Liver (tissue), 9 donors: ENCODE results near the gene ITGB1BP1. TPM values are rescaled to one million over a fixed set of nuclear protein-coding genes. Genes with fewer than 3 reads are reported as not detected.

Experiments used
- DNase-seq: peaks from one replicate; pipeline ENCODE4 v3.0.0-alpha.2; 2017; ENCODE audit warnings: low spot score
- H3K27ac ChIP-seq, 2 donors: one replicate each; pipeline ENCODE4 v1.7.0; 2013; ENCODE audit warnings: inconsistent platforms in 2 of 2, low read length in 2 of 2, control low read depth in 1 of 2, low read depth in 1 of 2, mild to moderate bottlenecking in 1 of 2
- H3K27me3 ChIP-seq, 4 donors: one replicate each; pipeline versions ENCODE4 v1.6.1 to v1.7.0; 2013; ENCODE audit warnings: low read length in 3 of 4, inconsistent platforms in 1 of 4, mild to moderate bottlenecking in 1 of 4, moderate library complexity in 1 of 4; ENCODE audit not compliant: control insufficient read depth in 4 of 4, insufficient read depth in 4 of 4
- H3K36me3 ChIP-seq, 4 donors: one replicate each; pipeline versions ENCODE4 v1.6.1 to v1.7.0; 2013; ENCODE audit warnings: low read length in 3 of 4, mild to moderate bottlenecking in 3 of 4, low read depth in 1 of 4, moderate library complexity in 1 of 4; ENCODE audit not compliant: control insufficient read depth in 4 of 4, insufficient read depth in 3 of 4
- H3K4me1 ChIP-seq, 4 donors: one replicate each; pipeline versions ENCODE4 v1.6.1 to v1.7.0; 2013; ENCODE audit warnings: low read length in 3 of 4, mild to moderate bottlenecking in 3 of 4, moderate library complexity in 1 of 4; ENCODE audit not compliant: control insufficient read depth in 4 of 4, insufficient read depth in 4 of 4
- H3K4me3 ChIP-seq, 3 donors: one replicate each; pipeline versions ENCODE4 v1.6.1 to v1.7.0; 2013; ENCODE audit warnings: low read length in 3 of 3, control low read depth in 1 of 3, low read depth in 1 of 3, mild to moderate bottlenecking in 1 of 3
- H3K9ac ChIP-seq, 2 donors: one replicate each; pipeline ENCODE4 v1.7.0; 2013; ENCODE audit warnings: low read length in 2 of 2, mild to moderate bottlenecking in 2 of 2, moderate library complexity in 2 of 2, control low read depth in 1 of 2, low read depth in 1 of 2
- H3K9me3 ChIP-seq, 4 donors: one replicate each; pipeline versions ENCODE4 v1.6.1 to v1.7.0; 2013; ENCODE audit warnings: low read length in 3 of 4; ENCODE audit not compliant: control insufficient read depth in 4 of 4
- ATF3 ChIP-seq: IDR thresholded peaks from 2 replicates; pipeline ENCODE4 v1.6.1; 2016; ENCODE audit warnings: antibody characterized with exemption
- CTCF ChIP-seq: fragments of 150-350 bp; IDR thresholded peaks from 2 replicates; pipeline ENCODE4 v1.5.1; 2017; ENCODE audit warnings: improper control_type of control experiment, low read depth, low read length; ENCODE audit not compliant: missing input control
- EGR1 ChIP-seq, 2 donors: IDR thresholded peaks; 2 replicates each; pipeline ENCODE4 v1.6.1; 2016 to 2018; ENCODE audit warnings: antibody characterized with exemption in 2 of 2, low read depth in 2 of 2
- FOXA1 ChIP-seq: IDR thresholded peaks from 2 replicates; pipeline ENCODE4 v1.6.1; 2016; ENCODE audit warnings: antibody characterized with exemption
- FOXA2 ChIP-seq: IDR thresholded peaks from 2 replicates; pipeline ENCODE4 v1.6.1; 2016; ENCODE audit warnings: antibody characterized with exemption
- GABPA ChIP-seq, 2 donors: IDR thresholded peaks in 1 of 2; conservative IDR thresholded peaks in 1 of 2; 2 replicates each; pipeline ENCODE4 v1.6.1; 2016; ENCODE audit warnings: antibody characterized with exemption in 2 of 2, mild to moderate bottlenecking in 1 of 2, moderate library complexity in 1 of 2
- HNF4A ChIP-seq, 2 donors: conservative IDR thresholded peaks; 2 replicates each; pipeline ENCODE4 v1.6.1; 2016; ENCODE audit warnings: antibody characterized with exemption in 2 of 2, mild to moderate bottlenecking in 2 of 2
- HNF4G ChIP-seq: IDR thresholded peaks from 2 replicates; pipeline ENCODE4 v1.6.1; 2016; ENCODE audit warnings: antibody characterized with exemption
- JUND ChIP-seq, 2 donors: IDR thresholded peaks; 2 replicates each; pipeline ENCODE4 v1.6.1; 2016; ENCODE audit warnings: antibody characterized with exemption in 2 of 2
- MAX ChIP-seq: IDR thresholded peaks from 2 replicates; pipeline ENCODE4 v1.6.1; 2016; ENCODE audit warnings: antibody characterized with exemption
- NR2F2 ChIP-seq: IDR thresholded peaks from 2 replicates; pipeline ENCODE4 v1.6.1; 2016; ENCODE audit warnings: antibody characterized with exemption
- RAD21 ChIP-seq, 2 donors: IDR thresholded peaks; 2 replicates each; pipeline ENCODE4 v1.6.1; 2016; ENCODE audit warnings: antibody characterized with exemption in 2 of 2, mild to moderate bottlenecking in 2 of 2
- REST ChIP-seq: IDR thresholded peaks from 2 replicates; pipeline ENCODE4 v1.6.1; 2016; ENCODE audit warnings: antibody characterized with exemption, mild to moderate bottlenecking
- RXRA ChIP-seq, 2 donors: IDR thresholded peaks; 2 replicates each; pipeline ENCODE4 v1.6.1; 2017 to 2018; ENCODE audit warnings: antibody characterized with exemption in 2 of 2, mild to moderate bottlenecking in 1 of 2
- SP1 ChIP-seq: IDR thresholded peaks from 2 replicates; pipeline ENCODE4 v1.6.1; 2018; ENCODE audit warnings: antibody characterized with exemption, mild to moderate bottlenecking
- TAF1 ChIP-seq: conservative IDR thresholded peaks from 2 replicates; pipeline ENCODE4 v1.6.1; 2016; ENCODE audit warnings: antibody characterized with exemption, mild to moderate bottlenecking
- YY1 ChIP-seq: IDR thresholded peaks from 2 replicates; pipeline ENCODE4 v1.6.1; 2016; ENCODE audit warnings: antibody characterized with exemption, mild to moderate bottlenecking
- ZBTB33 ChIP-seq: IDR thresholded peaks from 2 replicates; pipeline ENCODE4 v1.6.1; 2016; ENCODE audit warnings: antibody characterized with exemption
- WGBS: extraction: QIAGEN DNeasy Blood & Tissue Kit; methylation state at CpG from one replicate; pipeline ENCODE4 v1.1.7; 2013; 5-methylcytosine and 5-hydroxymethylcytosine counted together
- polyA plus RNA-seq, 2 donors: library from polyadenylated mRNA; stranded (reverse) in 1 of 2; unstranded in 1 of 2; fragments of 200-250 nt in 1 of 2; fragments of >200 nt in 1 of 2; fragmentation: Nextera tagmentation in 1 of 2; extraction: Ambion mirVana in 1 of 2; gene quantifications; one replicate each; pipeline versions ENCODE4 v1.2.1 to v1.2.3, GENCODE V29; 2013 to 2015
- total RNA-seq, 2 donors: library from RNA; depleted of rRNA; stranded (reverse); fragments of >200 nt; gene quantifications; one replicate each; pipeline ENCODE4 v1.2.3, GENCODE V29; 2014
- donor health status: healthy.
- donor health status: healthy.
- donor health status: healthy.
- donor health status: healthy.
- donor health status: healthy.

ITGB1BP1 gene
- total and polyA plus RNA-seq, 4 donors: 6.6 to 30.9 (median 13.7) TPM

GRCh38 chr2:9462886-9463697, 39.8 kb upstream of the ITGB1BP1 start (continued):
- TF ChIP-seq CTCF (no peak), RXRA (IDR thresholded peaks at IDR 0.05) (no peak)

- no peak for DNase-seq
- H3K27ac ChIP-seq: no peak overlapping the region
- no peak overlapping the region for H3K4me3 ChIP-seq
- TF ChIP-seq SP1 (no peak), NR2F2 (no peak), GABPA (IDR thresholded peaks at IDR 0.05 in 1 of 2, conservative IDR thresholded peaks at IDR 0.05 in 1 of 2) (no peak), MAX (no peak), ATF3 (no peak), FOXA2 (no peak), RXRA (IDR thresholded peaks at IDR 0.05) (no peak), FOXA1 (no peak), CTCF (no peak), ZBTB33 (no peak), RAD21 (IDR thresholded peaks at IDR 0.05) (no peak), HNF4A (conservative IDR thresholded peaks at IDR 0.05) (no peak), TAF1 (no peak), EGR1 (IDR thresholded peaks at IDR 0.05; ENCODE audit: low read depth in 2 of 2) (no peak), YY1 (no peak), JUND (IDR thresholded peaks at IDR 0.05) (no peak), HNF4G (no peak), REST (no peak)
- H3K4me1 ChIP-seq: no peaks in the 10 kb centered on the region
- 92% methylated on average over 5 of the region's 5 CpGs for WGBS
- no peaks in the 10 kb centered on the region for H3K9me3 ChIP-seq
- peaks cover 4 to 22% (median 11%) of the 10 kb centered on the region in 4 donors for H3K36me3 ChIP-seq
- no peak overlapping the region for H3K9ac ChIP-seq
- no peaks in the 10 kb centered on the region for H3K27me3 ChIP-seq
Observed at GRCh38 chr2:9462313-9462712, 39.0 kb upstream of the ITGB1BP1 start.
